Hepatocyte (in vitro differentiated cells): Measurements from ENCODE around the gene RANBP3L.

Experiments
- EZH2 ChIP-seq: fragments of 200-600 bp; sonication (generic); IDR thresholded peaks from 2 replicates; pipeline ENCODE4 v1.6.1; 2016; ENCODE audit warnings: antibody characterized with exemption, mild to moderate bottlenecking, borderline replicate concordance
- TF ChIP-seq, protein P1 (sequence below): fragments of 200-600 bp; sonication (generic); IDR thresholded peaks from 2 replicates; pipeline ENCODE4 v1.5.1; 2016; ENCODE audit warnings: antibody characterized with exemption, mild to moderate bottlenecking; ENCODE audit not compliant: poor library complexity

DNA sequence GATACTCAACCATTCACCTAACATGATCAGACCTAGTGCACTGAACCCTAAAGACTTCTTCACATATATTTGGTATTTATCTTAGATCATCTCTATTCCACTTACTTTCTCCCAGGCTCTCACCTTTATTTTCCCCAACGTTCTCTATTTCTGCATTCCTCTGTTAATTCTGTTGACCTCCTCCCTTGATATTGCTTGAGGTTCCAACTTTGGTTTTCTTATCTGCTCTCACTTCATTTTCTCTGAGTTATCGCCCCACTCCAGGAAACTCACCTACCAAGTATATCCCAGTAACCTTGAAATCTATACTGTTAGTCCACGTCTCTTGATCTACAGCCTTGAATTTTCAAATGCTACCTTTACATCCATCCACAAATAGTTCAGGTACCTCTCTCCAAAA is 69.2 kb downstream of the RANBP3L start:
- TF ChIP-seq, protein P1, sequence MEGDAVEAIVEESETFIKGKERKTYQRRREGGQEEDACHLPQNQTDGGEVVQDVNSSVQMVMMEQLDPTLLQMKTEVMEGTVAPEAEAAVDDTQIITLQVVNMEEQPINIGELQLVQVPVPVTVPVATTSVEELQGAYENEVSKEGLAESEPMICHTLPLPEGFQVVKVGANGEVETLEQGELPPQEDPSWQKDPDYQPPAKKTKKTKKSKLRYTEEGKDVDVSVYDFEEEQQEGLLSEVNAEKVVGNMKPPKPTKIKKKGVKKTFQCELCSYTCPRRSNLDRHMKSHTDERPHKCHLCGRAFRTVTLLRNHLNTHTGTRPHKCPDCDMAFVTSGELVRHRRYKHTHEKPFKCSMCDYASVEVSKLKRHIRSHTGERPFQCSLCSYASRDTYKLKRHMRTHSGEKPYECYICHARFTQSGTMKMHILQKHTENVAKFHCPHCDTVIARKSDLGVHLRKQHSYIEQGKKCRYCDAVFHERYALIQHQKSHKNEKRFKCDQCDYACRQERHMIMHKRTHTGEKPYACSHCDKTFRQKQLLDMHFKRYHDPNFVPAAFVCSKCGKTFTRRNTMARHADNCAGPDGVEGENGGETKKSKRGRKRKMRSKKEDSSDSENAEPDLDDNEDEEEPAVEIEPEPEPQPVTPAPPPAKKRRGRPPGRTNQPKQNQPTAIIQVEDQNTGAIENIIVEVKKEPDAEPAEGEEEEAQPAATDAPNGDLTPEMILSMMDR, result no peak
- TF ChIP-seq EZH2, result no peak
